HG02623 (cell line): Measurements from ENCODE around the gene KIAA1586.
A peak's percentile ranks its signal among the peaks of the same experiment; 100 is the strongest.
"Not testable (repeated sequence)": the region's sequence is repeated elsewhere in the genome, so short reads cannot be mapped to it uniquely, and the experiment has no call there.

Source experiments
- ATAC-seq: cut with Tn5 transposase; IDR thresholded peaks from one replicate; pipeline ENCODE4 v1.9.1; 2021; ENCODE audit warnings: moderate library complexity; ENCODE audit not compliant: unreplicated experiment

The KIAA1586 gene

GRCh38 chr6:57044061-57044460 lies 2.4 kb upstream of the KIAA1586 start:
- not testable (repeated sequence) for ATAC-seq

DNA sequence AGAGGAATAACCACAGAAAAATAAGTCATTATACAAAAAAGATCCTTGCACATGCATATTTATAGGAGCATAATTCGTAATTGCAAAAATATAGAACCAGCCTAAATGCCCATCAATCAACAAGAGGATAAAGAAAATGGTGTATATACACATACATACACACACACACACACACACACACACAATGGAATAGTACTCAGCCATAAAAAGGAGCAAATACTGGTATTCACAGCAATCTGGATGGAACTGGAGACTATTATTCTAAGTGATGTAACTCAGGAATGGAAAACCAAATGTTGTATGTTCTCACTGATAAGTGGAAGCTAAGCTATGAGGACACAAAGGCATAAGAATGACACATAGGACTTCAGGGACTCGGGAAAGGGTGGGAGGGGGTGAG lies 1.9 kb upstream of the KIAA1586 start:
- ATAC-seq: no peak

DNA sequence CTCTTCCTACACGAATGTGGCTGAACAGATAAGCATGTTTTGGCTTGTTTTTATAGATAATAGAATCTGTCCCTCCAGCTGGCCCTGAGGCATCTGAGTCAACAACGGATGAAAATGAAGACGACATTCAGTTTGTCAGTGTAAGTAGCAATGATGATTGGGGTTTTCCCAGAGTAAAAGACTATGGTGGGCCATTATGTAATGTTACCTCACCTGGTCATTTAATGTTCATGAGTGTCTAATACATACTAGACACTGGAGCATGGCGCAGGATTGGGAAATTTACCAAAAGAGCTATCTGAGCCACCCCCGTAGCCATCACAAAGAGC lies 728 bp downstream of the KIAA1586 start:
- peak; percentile 19 for ATAC-seq

GRCh38 chr6:57047859-57048258 lies 1.4 kb downstream of the KIAA1586 start:
- not testable (repeated sequence) for ATAC-seq

DNA sequence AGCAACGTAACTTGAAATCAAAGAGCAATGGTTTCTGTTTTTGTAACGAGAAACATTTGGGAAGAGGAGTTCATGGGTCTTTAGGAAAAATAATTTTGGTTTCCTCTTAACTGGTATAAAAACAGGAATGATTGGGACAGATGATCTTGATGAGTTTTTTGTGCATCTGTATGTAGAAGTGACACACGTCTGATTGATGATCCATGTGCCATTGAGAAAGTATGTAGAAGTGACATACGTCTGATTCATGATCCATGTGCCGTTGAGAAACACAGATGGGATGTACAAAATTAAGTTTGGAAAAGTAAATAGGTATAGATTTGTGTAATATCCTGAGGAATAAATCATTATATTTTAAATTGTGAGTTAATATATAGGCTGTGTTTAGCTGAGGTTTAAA lies 2.1 kb downstream of the KIAA1586 start:
- ATAC-seq: no peak

DNA sequence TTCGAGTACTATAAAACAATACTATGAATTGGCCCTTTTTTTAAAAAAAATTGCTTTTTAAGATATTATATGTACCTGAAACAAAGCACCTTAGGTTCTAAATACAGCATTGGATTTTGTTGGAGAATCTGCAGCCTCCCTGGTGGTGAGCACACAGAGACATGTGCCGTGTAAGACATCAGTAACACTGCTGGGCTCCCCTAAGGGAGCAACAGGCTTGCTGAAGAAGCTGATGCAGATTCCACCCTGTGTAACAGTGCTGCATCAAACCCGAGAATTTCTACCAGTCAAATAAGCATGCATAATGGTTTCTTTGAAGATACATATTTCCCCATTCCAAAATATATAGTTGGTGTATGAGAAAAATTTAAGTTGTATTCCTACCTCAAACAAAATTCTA lies 17.4 kb downstream of the KIAA1586 start:
- ATAC-seq: no peak

DNA sequence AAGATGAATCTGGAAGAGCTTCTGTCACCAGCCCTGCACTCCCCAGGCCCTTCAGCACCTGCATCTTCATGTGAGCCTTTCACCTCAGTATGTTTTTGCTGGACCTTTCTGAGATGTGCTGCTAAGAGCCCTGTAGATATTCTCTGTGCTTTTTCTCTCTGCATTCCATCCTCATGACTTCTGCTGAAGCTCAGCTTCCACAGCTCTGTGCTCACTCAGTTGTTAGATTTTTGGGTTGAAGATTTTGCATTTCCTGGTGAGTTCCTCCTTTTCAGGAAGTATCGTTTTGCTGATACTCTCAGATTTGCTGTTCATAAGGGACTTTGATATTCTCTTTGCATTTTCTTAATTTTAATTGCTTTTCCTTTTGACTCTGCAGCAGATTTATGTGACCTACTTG lies 18.3 kb downstream of the KIAA1586 start:
- no peak for ATAC-seq

GRCh38 chr6:57068061-57068460 lies 21.6 kb downstream of the KIAA1586 start:
- no peak for ATAC-seq

- ATAC-seq: no peak
These were observed 22.7 kb downstream of the KIAA1586 start for GRCh38 chr6:57069228-57069627.

DNA sequence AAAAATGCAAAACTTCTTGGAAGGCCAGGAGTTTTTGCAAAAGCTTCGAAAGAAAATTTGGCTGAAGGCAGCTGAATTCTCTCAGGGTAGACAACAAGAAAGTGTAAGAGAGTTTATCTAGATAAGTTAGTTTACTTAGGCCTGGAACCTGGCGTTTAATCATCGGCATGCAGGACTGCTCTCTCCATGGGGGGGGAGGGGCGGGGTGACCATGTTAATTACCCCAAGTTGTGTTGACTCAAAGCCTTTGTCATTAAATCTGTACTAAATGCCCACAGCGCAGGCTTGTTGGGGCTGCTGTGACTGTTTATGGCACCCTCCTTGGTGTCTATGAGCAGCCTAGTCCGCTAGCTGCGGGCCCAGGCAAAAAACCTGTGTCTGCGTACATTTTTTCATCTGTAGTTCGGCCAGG lies 23.4 kb downstream of the KIAA1586 start:
- ATAC-seq: no peak

DNA sequence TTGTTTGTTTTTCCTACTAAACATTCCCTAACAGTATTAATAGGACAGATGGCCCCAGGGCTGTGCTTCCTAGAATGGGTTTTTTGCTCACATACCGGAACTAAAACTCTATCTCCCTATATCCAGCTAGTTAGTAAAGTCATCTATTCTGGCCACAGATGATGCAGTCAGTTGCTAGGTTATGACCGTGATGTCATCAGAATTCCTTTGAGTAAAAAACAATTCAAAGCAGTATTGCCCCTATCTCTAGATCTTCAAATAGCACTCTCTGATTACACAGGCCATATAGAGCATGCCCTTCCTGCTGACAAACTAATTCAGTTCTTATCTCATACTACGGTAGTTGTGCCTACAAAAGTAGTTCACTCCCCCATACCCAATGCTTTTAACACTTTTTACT lies 25.6 kb downstream of the KIAA1586 start:
- ATAC-seq: no peak

GRCh38 chr6:57074383-57074782 lies 27.9 kb downstream of the KIAA1586 start:
- ATAC-seq: no peak

DNA sequence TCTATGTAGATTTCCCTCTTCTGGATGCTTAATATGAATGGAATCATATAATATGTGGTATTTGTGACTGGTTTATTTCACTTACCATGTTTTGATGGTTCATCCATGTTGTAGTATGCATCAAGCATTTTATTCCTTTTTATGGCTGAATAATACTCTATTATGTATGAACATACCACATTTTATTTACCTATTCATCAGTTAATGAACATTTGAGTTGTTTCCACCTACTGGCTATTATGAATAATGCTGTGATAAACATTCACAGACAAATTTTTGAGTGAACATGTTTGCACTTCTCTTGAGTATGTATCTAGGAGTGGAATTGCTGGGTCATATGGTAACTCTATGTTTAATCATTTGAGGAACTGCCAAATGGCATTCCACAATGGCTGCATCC lies 28.6 kb downstream of the KIAA1586 start:
- ATAC-seq: no peak

- no peak for ATAC-seq
These were observed 32.2 kb downstream of the KIAA1586 start for GRCh38 chr6:57078531-57079207.

DNA sequence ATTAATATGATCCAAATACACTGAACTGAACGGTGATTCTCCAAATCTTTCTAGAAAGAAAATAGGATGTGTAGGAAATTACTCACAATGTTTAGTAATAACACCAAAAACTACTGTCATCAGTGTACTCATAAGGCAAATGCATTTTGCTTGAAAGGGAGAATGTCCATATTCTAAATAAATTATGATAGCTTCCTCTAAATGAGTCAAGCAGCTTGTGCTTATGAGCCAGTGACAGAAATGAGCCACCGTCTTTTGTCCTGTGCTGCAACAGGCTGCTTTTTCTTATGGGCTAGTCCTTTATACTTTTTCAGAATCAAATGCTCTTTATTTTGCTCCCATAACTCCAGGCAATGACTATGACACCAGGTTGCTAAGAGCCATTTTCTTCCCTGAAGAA lies 39.0 kb downstream of the KIAA1586 start:
- ATAC-seq: no peak

DNA sequence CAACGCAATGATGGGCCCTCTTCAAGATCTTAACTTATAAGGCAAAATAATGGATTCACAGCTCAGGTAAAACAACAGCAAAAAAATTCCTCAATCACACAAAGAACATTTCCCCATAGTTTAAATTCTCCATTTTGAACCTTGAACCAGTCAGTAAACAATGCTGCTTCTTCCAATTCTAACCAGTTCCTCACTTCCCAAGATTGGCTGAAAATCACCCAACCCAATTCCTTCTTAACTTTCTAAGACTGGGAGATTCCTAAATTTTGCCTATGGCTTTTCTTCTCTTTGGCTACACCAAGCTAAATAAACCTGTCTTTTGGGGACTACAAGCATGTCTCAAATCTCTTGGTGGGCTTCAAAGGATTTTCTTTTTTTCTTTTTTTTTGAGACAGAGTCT lies 40.4 kb downstream of the KIAA1586 start:
- ATAC-seq: no peak

DNA sequence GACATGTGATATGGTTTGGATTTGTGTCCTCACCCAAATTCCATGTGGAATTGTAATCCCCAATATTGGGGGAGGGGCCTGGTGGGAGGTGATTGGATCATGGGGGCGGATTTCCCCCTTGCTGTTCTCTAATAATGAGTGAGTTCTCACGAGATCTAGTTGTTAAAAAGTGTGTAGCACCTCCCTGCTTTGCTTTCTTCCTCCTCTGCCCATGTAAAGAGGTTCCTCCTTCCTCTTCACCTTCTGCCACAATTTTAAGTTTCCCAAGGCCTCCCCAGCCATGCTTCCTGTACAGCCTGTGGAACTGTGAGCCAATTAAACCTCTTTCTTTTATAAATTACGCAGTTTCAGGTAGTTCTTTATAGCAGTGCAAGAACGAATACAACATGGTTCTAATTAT lies 41.4 kb downstream of the KIAA1586 start:
- ATAC-seq: no peak

- no peak for ATAC-seq
These were observed 42.8 kb downstream of the KIAA1586 start for GRCh38 chr6:57089265-57089664.

DNA sequence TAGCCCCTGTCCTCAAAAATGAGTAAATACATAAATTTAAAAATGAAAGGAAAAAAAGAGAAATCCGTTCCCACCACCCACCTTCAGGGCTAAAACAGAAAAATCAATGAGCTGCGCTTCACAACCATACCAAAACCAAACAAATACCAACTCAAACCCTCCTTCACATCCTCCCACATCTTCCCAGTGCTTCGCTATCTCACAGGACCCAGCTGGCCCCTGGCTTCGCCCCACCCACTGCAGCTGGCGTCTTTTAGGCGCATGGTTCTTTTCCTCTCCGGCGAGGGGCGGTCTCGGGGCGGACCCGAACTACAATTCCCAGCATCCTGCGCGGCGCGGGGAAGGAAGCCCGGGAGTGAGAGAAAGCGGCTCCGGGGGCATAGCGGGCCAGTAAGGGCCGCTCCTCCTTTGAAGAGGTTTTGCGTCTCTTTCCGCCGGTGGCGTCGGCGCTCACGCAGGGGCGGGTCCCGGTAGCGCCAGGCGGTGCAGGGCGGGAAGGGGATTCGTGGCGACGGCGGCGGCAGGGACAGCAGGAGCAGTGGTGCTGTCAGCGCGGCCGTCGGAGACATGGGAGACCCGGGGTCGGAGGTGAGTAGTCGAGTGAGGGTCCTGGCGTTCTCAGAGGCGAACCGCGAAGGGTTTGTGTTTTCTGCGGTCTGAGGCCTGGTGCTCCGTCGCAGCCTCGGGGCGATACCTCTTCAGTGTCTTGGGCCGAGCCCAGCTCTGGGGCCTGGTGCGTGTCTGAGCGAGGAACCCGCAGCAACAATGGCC lies 43.4 kb downstream of the KIAA1586 start, which contains the start of gene ZNF451:
Gene ZNF451, plus strand, starts transcription at position 502 of the 771 bp plus-strand sequence. Its CDS starts 66 bp downstream, at position 568.
- ATAC-seq: peak; percentile 89

DNA sequence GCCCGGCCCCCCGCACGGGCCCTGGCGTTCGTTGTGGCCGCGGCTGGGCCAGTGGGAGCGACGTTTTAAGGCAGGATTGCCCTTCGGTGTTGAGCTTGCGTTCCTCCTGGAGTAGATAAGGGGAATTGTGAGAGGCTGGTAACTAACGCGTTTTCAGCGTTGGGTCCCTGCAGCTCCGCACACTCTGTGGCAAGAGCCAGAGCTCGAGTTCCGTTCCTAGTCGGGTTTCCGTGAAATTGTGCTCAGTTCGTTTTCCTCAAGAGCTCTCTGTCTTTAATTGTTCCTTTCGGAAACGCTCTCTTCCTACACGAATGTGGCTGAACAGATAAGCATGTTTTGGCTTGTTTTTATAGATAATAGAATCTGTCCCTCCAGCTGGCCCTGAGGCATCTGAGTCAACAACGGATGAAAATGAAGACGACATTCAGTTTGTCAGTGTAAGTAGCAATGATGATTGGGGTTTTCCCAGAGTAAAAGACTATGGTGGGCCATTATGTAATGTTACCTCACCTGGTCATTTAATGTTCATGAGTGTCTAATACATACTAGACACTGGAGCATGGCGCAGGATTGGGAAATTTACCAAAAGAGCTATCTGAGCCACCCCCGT lies 44.1 kb downstream of the KIAA1586 start:
- ATAC-seq: peak; percentile 5

DNA sequence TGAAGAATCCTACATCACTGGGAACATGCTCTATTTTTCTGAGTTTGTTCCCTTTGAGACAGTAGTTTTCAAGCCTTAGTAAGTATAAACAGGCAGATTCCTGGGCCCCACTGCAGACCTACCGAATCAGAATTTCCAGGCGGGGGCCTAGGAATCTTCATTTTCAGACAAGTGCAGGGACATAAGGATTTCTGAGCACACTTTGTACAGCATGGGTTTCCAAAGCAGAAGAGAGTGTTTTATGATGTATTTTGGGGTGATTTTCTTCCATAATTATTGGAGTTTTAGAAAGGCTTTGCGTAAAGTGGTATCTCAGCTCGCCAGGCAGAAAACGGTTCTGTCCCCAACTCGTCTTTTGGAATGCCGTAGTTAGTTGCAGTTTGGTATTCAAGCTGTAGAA lies 44.9 kb downstream of the KIAA1586 start:
- not testable (repeated sequence) for ATAC-seq

GRCh38 chr6:57094689-57095088 lies 48.2 kb downstream of the KIAA1586 start:
- ATAC-seq: no peak
